Pericardium fibroblast (primary cell): ENCODE data around the gene TAL1. TPM values are rescaled to one million over a fixed set of nuclear protein-coding genes. Genes with fewer than 3 reads are reported as not detected.

Experiments
- total RNA-seq: library from RNA; depleted of rRNA; stranded (reverse); fragments of >200 nt; gene quantifications from 2 replicates; pipeline ENCODE4 v1.2.3, GENCODE V29; 2015

TAL1 gene
- total RNA-seq: not detected in 2 replicates

DNA sequence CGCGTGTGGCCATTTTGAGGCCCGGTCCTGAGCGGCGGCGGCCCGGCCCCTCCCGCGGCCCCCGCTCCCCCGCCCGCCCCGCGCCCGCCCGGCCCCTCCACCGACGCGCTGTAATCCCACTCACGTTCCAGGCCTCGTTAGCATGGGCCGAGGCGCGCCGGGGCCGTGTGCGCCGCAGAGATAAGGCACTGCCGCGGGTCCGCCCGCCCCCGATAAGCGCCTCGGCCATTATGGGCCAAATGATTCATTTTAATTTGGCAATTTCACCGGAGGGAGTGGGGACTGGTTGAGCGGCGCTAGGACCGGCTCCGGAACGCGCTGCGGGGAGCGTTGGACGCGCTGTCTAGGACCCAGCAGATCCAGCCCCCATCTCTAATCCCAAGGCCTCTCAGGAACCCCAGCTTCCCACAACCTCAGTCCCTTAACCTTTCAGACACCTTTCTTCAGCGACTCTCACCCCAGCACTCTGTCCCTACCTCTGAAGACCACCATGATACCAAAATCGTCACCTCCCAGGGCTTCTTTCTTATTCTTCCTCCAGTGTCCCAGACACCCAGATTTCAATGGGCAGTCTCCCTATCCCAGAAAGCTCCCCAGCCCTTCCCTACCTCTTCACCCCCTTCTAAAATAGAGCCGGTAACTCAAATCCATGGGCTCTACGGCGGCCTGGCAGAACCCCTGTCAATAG is at the start of gene TAL1:
TSS of gene TAL1 (minus strand) at position 39 of the 688 bp plus-strand sequence. CDS start 6,337 bp downstream, outside the sequence.

DNA sequence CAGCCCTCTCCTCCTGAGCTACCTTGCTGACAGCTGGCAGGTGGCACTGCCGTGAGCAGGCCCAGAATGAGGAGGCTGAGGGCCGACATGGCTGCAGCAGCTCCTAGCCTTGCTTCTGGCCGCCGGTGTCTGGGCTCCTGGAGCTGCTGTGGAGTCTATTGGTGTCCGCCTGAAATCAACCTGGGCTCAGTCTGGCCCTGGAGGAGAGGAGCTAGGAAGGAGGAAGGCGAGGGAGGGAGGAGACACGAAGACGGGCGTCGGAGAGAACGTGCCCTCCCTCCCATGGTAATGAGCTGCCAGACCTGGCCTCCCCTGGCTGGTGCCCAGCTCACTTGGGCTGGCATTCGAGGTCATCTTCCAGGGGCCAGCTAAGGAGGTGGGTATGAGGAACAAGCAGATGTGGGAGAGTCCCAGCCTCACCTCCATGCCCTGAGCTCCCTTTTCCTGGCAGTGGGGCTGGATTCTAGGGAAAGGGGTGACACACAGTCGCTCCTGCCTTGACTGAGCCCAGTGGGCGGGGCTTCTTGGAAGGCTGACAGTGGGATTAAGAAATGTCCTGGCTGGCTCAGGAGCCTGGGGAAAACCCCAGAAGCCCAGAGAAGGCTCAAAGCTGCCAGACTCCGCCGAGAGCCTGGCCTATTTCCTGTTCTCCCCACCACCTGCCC is 42.0 kb downstream of the TAL1 start, which contains the start of gene PDZK1IP1:
TSS of gene PDZK1IP1 (minus strand) at position 193 of the 665 bp plus-strand sequence. CDS start at position 89, 104 bp downstream.

Other genes starting within 250 kb of the TAL1 start
- 1.4 and 2.9 TPM in 2 replicates for gene CYP4X1, start 208.6 kb downstream of the TAL1 start, total RNA-seq
- gene CYP4Z1, start 165.0 kb downstream of the TAL1 start, total RNA-seq: not detected in 2 replicates
- not detected in 2 replicates for gene CYP4A22, start 94.8 kb downstream of the TAL1 start, total RNA-seq
- gene PDZK1IP1, start 42.2 kb downstream of the TAL1 start, total RNA-seq: 1.1 TPM in 1 of 2 replicates, not detected in the other
- 1.6 TPM in 2 replicates for gene STIL, start 81.9 kb upstream of the TAL1 start, total RNA-seq
- gene CMPK1, start 101.6 kb upstream of the TAL1 start, total RNA-seq: 48.2 and 66.6 TPM in 2 replicates
- 0.12 TPM in 1 of 2 replicates, not detected in the other for gene FOXE3, start 184.1 kb upstream of the TAL1 start, total RNA-seq
- 0.23 and 2.2 TPM in 2 replicates for gene FOXD2, start 205.8 kb upstream of the TAL1 start, total RNA-seq